GM21529 (cell line): ENCODE data around the gene TMEM209.
A peak's percentile ranks its signal among the peaks of the same experiment; 100 is the strongest.

Experiments used
- ATAC-seq: cut with Tn5 transposase; IDR thresholded peaks from one replicate; pipeline ENCODE4 v1.9.1; 2021; ENCODE audit not compliant: unreplicated experiment

TMEM209 gene

DNA sequence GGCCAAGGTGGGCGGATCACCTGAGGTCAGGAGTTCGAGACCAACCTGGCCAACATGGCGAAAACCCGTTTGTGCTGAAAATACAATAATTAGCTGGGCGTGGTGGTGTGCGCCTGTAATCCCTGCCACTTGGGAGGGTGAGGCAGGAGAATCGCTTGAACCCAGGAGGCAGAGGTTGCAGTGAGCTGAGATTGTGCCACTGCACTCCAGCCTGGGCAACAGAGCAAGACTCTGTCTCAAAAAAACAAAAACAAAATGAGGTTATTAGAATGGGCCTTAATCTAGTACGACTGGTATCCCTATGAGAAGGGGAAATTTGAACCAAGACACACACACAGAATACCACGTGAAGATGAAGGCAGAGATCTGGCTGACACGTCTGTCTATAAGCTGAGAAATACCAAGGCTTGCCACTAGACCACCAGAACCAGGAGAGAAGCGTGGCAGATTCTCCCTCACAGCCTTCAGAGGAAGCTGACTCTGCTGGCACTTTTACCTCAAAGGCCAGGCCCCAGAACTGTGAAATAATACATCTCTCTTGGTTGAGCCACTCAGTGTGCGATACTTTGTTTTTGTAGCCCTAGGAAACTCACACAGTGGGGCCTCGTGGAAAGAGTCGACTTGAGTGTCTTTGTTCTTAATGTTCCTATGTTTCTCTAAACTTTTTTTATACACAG lies 59.6 kb downstream of the TMEM209 start:
- ATAC-seq, result no peak

- no peak for ATAC-seq
These were observed 60.7 kb downstream of the TMEM209 start for GRCh38 chr7:130144312-130145171.

DNA sequence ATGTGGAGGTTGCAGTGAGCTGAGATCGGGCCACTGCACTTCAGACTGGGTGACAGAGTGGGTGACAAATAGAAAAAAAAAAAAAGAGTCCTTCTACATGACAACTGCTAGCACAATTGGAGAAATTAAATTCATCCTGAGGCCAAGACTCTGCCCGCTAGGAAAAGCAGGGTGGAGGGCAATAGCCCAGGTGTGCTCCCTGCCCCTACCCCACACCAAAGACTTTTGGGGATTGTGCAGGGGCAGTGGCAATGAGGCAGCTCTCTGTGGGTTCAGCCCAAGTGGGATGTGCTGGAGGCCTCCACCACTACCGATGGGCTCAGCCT lies 61.3 kb downstream of the TMEM209 start:
- no peak for ATAC-seq

DNA sequence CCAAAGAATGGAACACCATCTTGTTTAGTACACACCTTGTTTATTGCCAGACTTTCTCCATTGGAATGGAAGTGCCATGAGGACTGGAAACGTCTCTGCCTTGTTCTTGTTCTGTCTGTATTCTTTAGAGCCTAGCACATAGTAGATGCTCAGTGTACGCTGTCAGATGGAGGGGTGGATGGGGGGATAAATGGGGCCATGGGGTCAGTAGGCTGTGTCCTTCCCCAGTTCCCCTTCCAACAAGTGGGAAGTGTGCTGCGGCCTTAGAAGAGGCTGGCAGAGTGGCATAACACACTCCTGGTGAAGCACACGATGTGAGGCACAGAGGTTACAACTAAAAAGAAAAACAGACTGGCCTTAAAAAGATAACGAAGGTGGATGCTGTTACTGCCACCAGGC lies 61.9 kb downstream of the TMEM209 start:
- no peak for ATAC-seq

DNA sequence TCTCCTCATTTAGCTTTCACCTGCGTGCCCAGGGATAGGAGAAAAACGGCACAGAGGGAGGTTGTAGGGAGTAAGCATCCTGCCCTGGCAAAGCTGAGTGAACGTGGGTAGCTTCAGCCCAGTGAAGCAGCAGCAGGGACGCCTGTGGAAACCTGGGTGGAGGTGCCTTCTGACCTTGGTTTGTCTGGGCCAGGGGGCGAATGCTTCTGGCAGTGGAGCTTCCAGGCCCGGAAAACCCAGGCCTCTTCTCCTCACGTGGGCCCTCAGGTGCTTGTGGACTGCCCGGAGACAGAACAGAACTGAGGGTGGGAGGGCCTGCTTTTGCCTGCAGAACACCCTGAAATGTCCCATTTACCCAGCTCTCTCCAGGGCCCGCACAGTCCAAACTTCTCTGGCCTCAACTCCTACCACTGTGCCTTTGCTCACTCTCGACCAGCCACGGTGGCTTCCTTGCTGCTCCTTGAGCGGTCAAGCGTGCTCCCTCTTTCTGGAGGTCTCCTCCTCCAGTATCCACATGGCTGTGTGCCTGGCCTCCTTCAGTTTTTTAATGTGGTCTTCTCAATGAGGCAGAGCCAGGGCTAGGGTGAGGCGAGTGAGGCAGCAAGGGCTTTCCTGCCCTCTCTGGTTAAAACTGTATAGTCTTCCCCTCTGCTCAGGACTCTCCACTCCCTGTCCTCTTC lies 62.4 kb downstream of the TMEM209 start:
- ATAC-seq, result no peak

- no peak for ATAC-seq
These were observed 63.1 kb downstream of the TMEM209 start for GRCh38 chr7:130141884-130142653.

DNA sequence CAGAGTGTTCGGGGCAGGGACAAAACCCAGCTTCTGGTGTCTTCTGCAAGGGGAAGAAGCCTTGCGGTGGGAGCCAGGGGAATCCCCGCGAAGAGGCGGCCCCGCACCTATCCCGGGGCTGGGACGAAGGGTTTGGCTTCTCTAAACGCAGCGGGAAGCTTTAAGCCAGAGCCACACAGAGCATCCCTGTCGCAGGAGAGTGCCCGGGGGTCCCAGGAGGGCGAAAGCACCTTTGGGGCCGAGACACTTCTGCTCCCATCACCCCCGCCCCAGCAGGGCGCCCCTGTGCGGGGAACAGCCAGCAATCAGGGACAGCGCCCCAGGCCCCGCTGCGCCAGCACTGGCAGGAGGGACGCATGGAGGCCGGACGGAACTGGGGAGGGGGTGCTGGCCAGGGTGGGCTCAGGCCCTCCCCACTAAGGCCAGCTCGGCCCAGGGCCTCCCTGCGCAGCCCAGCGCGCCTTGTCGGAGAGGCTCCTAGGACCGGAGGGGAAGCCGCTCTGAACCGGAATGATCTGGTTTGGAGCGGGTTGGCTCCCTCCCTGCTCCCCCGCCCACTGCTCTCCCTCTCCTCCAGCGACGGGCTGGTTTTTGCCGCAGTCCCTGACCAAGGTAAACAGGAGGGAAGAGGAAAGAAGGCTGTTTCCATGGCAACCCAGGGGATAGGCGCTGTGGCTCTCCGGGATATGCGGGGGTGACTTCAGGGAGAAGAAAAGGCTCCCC lies 63.9 kb downstream of the TMEM209 start:
- peak; percentile 44 for ATAC-seq

- no peak for ATAC-seq
These were observed 64.5 kb downstream of the TMEM209 start for GRCh38 chr7:130140551-130141160.

- no peak for ATAC-seq
These were observed 65.8 kb downstream of the TMEM209 start for GRCh38 chr7:130139193-130139960.

DNA sequence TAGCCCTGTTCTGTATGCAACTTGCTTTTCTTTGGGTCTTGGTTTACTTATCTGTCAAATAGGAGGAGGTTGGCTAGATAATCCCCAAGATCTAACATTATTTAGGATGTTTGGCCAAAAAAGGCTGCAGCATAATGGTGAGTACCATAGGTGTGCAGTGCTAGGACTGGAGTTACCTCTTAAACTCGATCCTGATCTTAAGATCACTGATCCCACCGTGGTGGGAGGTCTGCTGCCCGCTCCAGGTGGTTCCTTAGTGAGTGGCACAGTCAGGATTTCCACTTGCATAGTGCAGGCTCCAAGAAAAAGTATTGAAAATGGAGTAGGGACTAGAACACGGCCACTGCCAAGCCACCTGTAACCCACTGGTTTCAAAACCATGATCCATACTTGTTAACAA lies 68.0 kb downstream of the TMEM209 start:
- ATAC-seq, result no peak

DNA sequence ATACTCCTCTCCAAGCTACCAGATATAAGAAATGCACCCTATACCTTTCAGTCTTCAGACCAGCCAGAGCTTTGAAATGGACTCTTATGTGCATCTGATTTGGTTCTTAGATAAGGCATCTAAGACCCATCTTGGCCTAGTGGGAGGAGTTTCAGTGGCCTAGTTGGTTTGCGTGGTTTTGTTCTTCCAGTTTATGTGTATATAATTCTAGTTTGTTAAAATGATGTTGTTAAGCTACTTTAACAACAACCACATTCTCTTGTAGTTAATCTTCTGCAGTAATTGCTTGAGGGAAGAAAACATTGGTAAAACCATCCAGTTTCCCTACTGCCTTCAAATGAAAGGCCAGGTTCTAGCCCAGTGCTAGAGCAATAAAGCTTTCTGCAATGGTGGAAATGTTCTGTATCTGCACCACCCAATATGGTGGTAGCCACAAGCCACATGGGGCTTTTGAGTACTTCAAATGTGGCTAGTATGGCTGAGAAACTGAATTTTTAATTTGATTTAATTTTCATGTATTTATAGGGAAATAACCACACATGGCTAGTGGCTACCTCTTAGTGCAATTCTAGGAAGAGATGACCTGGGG lies 68.5 kb downstream of the TMEM209 start:
- ATAC-seq, result no peak

DNA sequence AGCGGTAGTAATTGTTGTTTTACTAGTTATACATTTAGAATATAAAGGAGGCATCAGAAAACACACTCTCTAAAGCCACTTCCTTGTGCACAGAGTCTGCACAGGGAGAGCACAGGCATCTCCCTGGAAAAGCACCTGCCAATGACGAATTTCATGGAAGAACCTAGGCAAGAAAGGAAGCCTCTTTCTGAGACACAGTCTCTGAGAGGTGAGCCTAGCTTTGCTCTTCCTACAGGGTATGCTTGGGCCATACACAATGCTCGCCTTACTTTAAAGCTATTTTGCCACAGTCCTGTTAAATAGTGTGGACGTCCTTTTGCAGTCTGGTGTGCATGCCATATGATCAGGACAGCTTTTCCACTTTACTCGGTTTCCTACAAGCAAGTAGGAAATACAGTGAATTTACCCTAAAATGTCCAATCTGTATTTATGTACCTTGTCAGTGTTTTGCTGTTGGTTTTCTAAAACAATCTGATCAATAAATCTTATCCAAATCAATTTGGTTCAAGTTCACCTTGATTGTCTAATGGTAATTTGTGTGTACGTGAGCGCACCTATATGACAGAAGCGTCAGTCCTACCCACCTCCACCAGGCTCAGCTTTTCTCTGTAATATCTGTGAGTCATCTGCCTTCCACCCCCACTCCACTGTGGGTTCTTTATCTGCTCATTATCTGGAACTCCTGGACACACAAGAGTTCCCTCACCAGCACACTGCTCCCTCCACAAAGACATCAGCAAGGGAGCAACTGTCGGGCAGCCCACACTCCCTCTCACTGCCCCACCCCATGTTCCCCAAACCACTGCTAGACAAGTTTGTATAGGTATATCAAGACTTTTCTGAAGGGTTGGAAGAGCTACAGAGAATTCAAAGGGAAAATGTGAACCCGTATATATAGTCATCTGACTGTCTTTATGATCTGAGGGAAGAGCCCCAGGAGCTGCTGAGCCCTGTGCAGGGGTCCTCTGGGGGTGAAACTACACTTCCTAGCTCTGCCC lies 69.7 kb downstream of the TMEM209 start:
- no peak for ATAC-seq

- no peak for ATAC-seq
These were observed 70.5 kb downstream of the TMEM209 start for GRCh38 chr7:130134726-130135125.

DNA sequence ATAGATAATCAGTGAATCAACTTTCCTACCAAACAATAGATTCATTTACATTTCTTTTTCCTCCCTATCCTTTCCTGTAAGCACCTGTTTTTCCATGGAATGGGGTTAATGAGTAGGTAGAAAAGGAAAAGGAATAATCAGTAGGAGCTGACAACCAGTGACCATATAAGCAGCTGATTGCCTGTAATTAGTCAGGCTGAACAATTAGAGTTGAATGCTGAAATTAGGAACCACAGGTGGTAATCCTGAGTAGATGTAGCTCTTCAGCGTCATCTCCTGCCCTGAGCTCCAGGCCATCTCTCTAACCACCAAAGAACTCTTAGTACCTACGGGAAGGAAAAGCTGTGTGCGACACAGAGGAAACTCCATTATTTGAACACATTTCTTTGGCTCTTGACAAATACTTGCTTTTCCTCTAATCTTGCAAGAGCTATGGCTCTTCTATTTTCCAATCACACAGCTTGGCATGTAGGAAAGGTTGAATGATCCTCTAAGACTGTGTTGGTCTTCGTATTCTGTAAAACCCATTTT lies 71.0 kb downstream of the TMEM209 start:
- ATAC-seq, result no peak

DNA sequence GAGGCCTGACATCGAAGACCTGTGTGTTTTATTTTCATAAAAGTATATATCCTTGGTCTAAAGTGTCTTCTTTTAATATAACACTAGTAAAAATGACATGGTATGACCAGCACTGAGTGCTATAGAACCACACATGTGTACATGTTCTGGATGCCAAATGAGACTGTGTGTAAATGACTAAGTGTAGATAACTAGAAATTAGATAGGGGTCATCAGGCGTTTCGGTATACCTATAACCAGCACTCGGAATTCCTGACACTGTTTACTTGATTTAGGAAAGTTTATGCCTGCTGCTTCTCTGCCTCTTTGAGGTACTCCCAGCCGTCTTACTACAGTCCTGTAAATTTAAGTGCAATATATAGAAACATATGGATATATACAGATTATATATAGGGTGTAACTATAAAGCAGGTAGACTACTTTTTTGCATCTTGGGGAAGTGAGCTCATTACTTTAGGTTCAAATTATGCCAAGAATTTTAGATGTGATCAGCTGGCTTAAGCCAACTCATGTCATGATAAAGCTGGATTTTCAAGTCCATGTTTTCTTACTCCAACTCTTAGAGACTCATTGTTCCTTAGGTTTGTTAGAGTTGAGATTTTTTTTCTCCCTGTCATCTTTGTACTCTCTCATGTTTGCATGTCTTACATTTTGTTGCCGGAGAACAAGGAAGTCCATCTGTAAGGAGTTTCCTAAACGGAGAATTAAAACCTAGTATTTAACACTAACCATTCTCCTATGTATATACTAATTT lies 72.0 kb downstream of the TMEM209 start:
- no peak for ATAC-seq

DNA sequence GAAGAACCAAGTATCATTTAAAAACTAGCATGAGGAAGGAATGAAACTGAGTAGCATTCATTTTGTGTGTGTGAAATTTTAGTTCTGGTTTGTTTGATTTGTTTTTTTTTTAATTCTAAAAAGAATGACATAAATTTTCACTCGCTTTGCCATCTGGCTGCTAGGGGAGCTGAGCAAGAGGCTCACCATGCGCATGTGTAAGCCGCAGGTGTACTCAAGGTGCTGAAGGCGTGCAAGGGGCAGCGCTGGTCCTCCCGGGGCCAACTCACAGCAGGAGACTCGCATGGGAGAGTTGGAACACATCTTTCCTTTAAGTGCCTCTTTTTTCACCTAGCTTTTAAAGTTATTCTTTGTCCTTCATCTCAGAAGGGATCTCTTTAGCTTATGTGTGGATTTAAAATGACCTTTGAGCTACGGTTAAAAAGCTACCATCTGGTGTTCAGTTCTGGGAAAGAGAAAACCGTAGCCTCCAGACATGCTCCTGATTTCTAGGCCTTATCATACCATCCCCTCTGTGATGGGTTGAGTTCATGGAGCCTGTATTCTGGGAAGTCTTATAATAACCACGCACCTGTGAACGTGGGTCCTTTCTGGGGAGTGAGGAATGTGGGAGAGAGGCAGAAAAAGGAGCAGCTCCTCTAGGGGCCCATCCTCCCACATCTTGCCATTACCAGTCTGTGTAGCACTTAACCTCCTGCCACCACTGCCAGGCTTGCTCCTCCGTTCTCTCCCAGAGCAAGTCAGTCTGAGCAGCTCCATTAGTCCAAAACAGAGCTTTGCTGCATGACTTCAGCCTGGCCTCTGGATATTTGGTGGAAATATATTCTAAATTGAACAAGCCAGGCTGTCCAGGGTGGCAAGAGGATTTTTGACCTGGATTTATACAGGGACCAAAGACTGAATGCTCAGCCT lies 73.0 kb downstream of the TMEM209 start:
- no peak for ATAC-seq
